Measurements from ENCODE around the gene MORN1. TPM values are rescaled to one million over a fixed set of nuclear protein-coding genes. Genes with fewer than 3 reads are reported as not detected.

MORN1 gene
- total RNA-seq, 1 donor from 2014 or later: 12.7 TPM

DNA sequence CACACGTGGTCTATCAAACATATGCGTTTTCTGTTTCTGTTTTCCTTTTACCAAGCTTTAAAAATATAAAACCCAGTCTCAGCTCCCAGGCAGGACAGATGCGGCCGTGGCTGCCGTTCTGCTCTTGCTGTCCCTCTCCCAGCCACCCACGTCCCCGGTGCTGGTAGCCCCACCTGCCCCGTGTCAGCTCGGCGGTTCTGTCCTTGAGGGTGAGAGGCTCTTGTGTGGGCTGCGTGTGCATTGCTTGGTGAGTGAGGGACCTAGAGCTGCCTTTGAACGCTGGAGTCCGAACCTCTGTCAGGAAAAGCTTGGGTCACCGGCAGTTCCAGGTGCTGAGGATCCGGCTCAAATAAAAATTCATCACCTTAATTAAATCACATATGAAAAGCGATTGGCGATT, 4.7 kb upstream of the MORN1 start:
- Mint-ChIP-seq H3K36me3 (ENCODE audit: unreplicated experiment) (peaks cover 26% of the 10 kb centered on the region), H3K27ac (ENCODE audit: unreplicated experiment) (no peak overlapping the region), H3K27me3 (ENCODE audit: unreplicated experiment) (no peaks in the 10 kb centered on the region), H3K4me3 (ENCODE audit: unreplicated experiment) (no peak overlapping the region), H3K9me3 (ENCODE audit: unreplicated experiment) (no peaks in the 10 kb centered on the region), H3K4me1 (ENCODE audit: unreplicated experiment) (peaks cover 22% of the 10 kb centered on the region)
- DNase-seq (ENCODE audit: extremely low spot score, unreplicated experiment): no peak
- TF ChIP-seq, protein P1, sequence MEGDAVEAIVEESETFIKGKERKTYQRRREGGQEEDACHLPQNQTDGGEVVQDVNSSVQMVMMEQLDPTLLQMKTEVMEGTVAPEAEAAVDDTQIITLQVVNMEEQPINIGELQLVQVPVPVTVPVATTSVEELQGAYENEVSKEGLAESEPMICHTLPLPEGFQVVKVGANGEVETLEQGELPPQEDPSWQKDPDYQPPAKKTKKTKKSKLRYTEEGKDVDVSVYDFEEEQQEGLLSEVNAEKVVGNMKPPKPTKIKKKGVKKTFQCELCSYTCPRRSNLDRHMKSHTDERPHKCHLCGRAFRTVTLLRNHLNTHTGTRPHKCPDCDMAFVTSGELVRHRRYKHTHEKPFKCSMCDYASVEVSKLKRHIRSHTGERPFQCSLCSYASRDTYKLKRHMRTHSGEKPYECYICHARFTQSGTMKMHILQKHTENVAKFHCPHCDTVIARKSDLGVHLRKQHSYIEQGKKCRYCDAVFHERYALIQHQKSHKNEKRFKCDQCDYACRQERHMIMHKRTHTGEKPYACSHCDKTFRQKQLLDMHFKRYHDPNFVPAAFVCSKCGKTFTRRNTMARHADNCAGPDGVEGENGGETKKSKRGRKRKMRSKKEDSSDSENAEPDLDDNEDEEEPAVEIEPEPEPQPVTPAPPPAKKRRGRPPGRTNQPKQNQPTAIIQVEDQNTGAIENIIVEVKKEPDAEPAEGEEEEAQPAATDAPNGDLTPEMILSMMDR (IDR thresholded peaks at IDR 0.05): no peak

DNA sequence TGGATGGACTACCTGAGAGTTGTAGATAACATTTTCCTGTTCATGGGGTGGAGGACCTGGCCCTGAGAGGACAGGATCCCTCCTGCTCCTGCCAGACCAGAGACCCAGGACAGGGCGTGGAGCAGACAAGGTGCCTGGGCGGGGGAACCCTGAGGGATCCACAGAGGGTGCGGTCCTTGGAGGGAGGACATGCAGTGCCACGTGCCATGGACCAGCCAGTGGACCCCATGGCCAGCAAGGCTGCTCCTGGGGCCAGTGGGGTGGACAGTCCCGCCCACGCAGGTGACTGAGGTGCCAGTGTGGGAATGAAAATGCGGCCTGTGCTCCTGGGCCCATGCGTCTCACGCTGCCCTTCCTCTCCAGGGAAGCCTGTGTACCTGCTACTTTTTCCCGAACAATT, 3.9 kb upstream of the MORN1 start:
- no peak overlapping the region for H3K4me3 Mint-ChIP-seq (ENCODE audit: unreplicated experiment)
- H3K36me3 Mint-ChIP-seq (ENCODE audit: unreplicated experiment): peaks cover 22% of the 10 kb centered on the region
- H3K27ac Mint-ChIP-seq (ENCODE audit: unreplicated experiment): no peak overlapping the region
- H3K4me1 Mint-ChIP-seq (ENCODE audit: unreplicated experiment): peaks cover 26% of the 10 kb centered on the region
- TF ChIP-seq, protein P1 (IDR thresholded peaks at IDR 0.05): no peak
- H3K9me3 Mint-ChIP-seq (ENCODE audit: unreplicated experiment): no peaks in the 10 kb centered on the region
- no peaks in the 10 kb centered on the region for H3K27me3 Mint-ChIP-seq (ENCODE audit: unreplicated experiment)
- no peak for DNase-seq (ENCODE audit: extremely low spot score, unreplicated experiment)

DNA sequence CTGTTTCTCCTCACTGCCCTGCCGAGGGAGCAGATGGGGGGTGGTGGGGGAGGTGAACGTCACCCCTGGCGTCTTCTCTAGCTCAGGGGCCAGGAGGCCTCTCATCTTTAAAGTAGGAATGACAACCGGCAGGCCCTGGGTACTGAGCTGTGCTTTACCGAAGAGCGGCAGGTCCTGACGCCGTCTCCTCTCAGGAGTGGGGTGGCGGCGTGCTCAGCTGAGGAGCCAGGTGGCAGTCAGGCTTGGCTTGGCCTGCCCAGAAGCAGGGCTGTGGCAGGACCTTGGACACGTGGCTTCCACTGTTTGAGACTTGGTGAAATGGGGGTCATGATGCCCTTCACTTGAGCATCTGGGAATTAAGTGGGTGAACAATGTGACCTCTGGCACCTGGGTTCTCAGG, 3.4 kb upstream of the MORN1 start:
- Mint-ChIP-seq H3K36me3 (ENCODE audit: unreplicated experiment) (peaks cover 22% of the 10 kb centered on the region), H3K27me3 (ENCODE audit: unreplicated experiment) (no peaks in the 10 kb centered on the region), H3K4me3 (ENCODE audit: unreplicated experiment) (no peak overlapping the region), H3K27ac (ENCODE audit: unreplicated experiment) (no peak overlapping the region), H3K4me1 (ENCODE audit: unreplicated experiment) (peaks cover 31% of the 10 kb centered on the region), H3K9me3 (ENCODE audit: unreplicated experiment) (no peaks in the 10 kb centered on the region)
- TF ChIP-seq, protein P1 (IDR thresholded peaks at IDR 0.05): no peak
- no peak for DNase-seq (ENCODE audit: extremely low spot score, unreplicated experiment)

DNA sequence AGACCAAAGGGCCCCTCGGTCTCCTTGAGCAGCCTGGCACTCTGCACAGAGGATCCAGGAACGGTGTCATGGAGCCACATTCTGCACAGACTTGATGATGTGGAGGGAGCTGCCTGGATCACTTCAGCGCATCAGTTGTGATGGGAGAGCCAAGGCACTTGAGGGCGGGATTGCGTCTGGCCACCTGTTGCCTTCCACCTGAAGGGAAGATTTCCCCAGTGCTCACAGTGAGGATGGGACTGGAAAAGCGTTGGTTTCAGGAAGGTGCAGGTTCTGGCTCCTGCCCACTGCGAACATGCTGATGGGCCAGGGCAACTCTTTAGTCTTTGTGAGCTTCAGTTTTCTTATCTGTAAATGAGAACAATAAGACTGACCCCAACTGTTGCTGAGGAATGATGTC, 2.9 kb upstream of the MORN1 start:
- Mint-ChIP-seq H3K27ac (ENCODE audit: unreplicated experiment) (no peak overlapping the region), H3K36me3 (ENCODE audit: unreplicated experiment) (peaks cover 19% of the 10 kb centered on the region), H3K4me1 (ENCODE audit: unreplicated experiment) (peaks cover 31% of the 10 kb centered on the region), H3K4me3 (ENCODE audit: unreplicated experiment) (no peak overlapping the region), H3K27me3 (ENCODE audit: unreplicated experiment) (no peaks in the 10 kb centered on the region), H3K9me3 (ENCODE audit: unreplicated experiment) (no peaks in the 10 kb centered on the region)
- TF ChIP-seq, protein P1 (IDR thresholded peaks at IDR 0.05): no peak
- no peak for DNase-seq (ENCODE audit: extremely low spot score, unreplicated experiment)

DNA sequence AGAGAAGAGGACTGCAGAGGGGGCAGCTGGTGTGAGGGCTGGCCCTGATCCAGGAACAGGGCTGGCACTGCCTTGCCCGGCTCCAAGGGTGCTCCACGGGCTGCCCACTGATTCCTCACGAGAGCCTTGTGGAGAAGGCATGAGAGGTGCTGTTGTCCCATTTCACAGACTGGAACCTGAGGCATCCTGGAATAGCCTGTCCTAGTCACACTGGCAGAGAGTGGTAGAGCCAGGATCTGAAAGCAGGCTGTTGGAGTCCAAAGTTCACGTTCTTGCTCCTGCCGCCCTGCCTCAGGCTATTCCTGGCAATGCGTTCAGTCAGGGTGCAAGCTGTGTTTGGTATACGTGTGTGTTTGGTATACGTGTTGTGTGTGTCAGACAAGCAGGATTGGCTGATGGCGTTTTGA, 2.1 kb upstream of the MORN1 start:
- Mint-ChIP-seq H3K27ac (ENCODE audit: unreplicated experiment) (no peak overlapping the region), H3K36me3 (ENCODE audit: unreplicated experiment) (peaks cover 13% of the 10 kb centered on the region), H3K27me3 (ENCODE audit: unreplicated experiment) (no peaks in the 10 kb centered on the region)

More for the DNA sequence above, 2.1 kb upstream of the MORN1 start:
- Mint-ChIP-seq H3K4me1 (ENCODE audit: unreplicated experiment) (peaks cover 31% of the 10 kb centered on the region), H3K4me3 (ENCODE audit: unreplicated experiment) (peak overlapping the region; percentile 82), H3K9me3 (ENCODE audit: unreplicated experiment) (no peaks in the 10 kb centered on the region)
- DNase-seq (ENCODE audit: extremely low spot score, unreplicated experiment): no peak
- TF ChIP-seq, protein P1 (IDR thresholded peaks at IDR 0.05): no peak
